ENCODE measurements around the gene HSPA4L. TPM values are rescaled to one million over a fixed set of nuclear protein-coding genes. Genes with fewer than 3 reads are reported as not detected.

The HSPA4L gene
- total and polyA plus RNA-seq, 2 experiments from 2014 or later: 3.5 to 4.2 TPM

DNA sequence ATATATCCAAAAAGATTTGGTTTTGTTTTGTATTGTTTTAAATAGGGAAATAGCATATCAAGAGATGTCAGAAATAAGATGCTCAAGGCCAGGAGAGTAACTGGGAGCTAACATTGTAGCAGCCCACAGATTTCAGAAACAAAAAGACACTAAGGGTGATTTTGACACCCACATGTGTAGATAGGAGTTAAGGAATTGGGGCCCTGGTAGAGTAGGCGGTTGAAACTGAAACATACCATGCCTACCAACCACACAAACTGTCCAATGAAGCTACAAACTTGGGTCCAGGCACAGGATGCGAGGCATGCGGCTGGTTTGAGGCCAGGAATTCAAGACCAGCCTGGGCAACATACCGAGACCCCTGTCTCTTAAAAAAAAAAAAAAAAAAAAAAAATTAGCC, 6.3 kb upstream of the HSPA4L start:
- no peak overlapping the region for H3K4me3 ChIP-seq
- H3K79me2 ChIP-seq (replicated peaks; ENCODE audit: insufficient read depth): no peaks in the 10 kb centered on the region
- 0 out of 2 replicates have a peak, but pooled peaks cover under 1% of the 10 kb centered on the region for H3F3A ChIP-seq (replicated peaks; ENCODE audit: low read depth)
- TF ChIP-seq STAT1 (IDR thresholded peaks at IDR 0.05; ENCODE audit: unreplicated experiment) (no peak), EZH2phosphoT487 (IDR thresholded peaks at IDR 0.05; ENCODE audit: unreplicated experiment) (no peak), JUNB (IDR thresholded peaks at IDR 0.05; ENCODE audit: unreplicated experiment) (no peak), ZNF114 (CRISPR knock-in tag; IDR thresholded peaks at IDR 0.05) (no peak), CREB1 (CRISPR knock-in tag; IDR thresholded peaks at IDR 0.05; ENCODE audit: low read depth) (no peak), EZH2 (IDR thresholded peaks at IDR 0.05; ENCODE audit: low read depth, unreplicated experiment) (no peak), NANOG (IDR thresholded peaks at IDR 0.05; ENCODE audit: borderline replicate concordance) (no peak), POLR2AphosphoS5 (IDR thresholded peaks at IDR 0.05; ENCODE audit: low read depth) (no peak)
- TF ChIP-seq, protein P1, sequence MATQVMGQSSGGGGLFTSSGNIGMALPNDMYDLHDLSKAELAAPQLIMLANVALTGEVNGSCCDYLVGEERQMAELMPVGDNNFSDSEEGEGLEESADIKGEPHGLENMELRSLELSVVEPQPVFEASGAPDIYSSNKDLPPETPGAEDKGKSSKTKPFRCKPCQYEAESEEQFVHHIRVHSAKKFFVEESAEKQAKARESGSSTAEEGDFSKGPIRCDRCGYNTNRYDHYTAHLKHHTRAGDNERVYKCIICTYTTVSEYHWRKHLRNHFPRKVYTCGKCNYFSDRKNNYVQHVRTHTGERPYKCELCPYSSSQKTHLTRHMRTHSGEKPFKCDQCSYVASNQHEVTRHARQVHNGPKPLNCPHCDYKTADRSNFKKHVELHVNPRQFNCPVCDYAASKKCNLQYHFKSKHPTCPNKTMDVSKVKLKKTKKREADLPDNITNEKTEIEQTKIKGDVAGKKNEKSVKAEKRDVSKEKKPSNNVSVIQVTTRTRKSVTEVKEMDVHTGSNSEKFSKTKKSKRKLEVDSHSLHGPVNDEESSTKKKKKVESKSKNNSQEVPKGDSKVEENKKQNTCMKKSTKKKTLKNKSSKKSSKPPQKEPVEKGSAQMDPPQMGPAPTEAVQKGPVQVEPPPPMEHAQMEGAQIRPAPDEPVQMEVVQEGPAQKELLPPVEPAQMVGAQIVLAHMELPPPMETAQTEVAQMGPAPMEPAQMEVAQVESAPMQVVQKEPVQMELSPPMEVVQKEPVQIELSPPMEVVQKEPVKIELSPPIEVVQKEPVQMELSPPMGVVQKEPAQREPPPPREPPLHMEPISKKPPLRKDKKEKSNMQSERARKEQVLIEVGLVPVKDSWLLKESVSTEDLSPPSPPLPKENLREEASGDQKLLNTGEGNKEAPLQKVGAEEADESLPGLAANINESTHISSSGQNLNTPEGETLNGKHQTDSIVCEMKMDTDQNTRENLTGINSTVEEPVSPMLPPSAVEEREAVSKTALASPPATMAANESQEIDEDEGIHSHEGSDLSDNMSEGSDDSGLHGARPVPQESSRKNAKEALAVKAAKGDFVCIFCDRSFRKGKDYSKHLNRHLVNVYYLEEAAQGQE (IDR thresholded peaks at IDR 0.05; ENCODE audit: unreplicated experiment): no peak
- TF ChIP-seq, protein P2, sequence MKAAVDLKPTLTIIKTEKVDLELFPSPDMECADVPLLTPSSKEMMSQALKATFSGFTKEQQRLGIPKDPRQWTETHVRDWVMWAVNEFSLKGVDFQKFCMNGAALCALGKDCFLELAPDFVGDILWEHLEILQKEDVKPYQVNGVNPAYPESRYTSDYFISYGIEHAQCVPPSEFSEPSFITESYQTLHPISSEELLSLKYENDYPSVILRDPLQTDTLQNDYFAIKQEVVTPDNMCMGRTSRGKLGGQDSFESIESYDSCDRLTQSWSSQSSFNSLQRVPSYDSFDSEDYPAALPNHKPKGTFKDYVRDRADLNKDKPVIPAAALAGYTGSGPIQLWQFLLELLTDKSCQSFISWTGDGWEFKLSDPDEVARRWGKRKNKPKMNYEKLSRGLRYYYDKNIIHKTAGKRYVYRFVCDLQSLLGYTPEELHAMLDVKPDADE (IDR thresholded peaks at IDR 0.05): no peak
- TF ChIP-seq, protein P3, sequence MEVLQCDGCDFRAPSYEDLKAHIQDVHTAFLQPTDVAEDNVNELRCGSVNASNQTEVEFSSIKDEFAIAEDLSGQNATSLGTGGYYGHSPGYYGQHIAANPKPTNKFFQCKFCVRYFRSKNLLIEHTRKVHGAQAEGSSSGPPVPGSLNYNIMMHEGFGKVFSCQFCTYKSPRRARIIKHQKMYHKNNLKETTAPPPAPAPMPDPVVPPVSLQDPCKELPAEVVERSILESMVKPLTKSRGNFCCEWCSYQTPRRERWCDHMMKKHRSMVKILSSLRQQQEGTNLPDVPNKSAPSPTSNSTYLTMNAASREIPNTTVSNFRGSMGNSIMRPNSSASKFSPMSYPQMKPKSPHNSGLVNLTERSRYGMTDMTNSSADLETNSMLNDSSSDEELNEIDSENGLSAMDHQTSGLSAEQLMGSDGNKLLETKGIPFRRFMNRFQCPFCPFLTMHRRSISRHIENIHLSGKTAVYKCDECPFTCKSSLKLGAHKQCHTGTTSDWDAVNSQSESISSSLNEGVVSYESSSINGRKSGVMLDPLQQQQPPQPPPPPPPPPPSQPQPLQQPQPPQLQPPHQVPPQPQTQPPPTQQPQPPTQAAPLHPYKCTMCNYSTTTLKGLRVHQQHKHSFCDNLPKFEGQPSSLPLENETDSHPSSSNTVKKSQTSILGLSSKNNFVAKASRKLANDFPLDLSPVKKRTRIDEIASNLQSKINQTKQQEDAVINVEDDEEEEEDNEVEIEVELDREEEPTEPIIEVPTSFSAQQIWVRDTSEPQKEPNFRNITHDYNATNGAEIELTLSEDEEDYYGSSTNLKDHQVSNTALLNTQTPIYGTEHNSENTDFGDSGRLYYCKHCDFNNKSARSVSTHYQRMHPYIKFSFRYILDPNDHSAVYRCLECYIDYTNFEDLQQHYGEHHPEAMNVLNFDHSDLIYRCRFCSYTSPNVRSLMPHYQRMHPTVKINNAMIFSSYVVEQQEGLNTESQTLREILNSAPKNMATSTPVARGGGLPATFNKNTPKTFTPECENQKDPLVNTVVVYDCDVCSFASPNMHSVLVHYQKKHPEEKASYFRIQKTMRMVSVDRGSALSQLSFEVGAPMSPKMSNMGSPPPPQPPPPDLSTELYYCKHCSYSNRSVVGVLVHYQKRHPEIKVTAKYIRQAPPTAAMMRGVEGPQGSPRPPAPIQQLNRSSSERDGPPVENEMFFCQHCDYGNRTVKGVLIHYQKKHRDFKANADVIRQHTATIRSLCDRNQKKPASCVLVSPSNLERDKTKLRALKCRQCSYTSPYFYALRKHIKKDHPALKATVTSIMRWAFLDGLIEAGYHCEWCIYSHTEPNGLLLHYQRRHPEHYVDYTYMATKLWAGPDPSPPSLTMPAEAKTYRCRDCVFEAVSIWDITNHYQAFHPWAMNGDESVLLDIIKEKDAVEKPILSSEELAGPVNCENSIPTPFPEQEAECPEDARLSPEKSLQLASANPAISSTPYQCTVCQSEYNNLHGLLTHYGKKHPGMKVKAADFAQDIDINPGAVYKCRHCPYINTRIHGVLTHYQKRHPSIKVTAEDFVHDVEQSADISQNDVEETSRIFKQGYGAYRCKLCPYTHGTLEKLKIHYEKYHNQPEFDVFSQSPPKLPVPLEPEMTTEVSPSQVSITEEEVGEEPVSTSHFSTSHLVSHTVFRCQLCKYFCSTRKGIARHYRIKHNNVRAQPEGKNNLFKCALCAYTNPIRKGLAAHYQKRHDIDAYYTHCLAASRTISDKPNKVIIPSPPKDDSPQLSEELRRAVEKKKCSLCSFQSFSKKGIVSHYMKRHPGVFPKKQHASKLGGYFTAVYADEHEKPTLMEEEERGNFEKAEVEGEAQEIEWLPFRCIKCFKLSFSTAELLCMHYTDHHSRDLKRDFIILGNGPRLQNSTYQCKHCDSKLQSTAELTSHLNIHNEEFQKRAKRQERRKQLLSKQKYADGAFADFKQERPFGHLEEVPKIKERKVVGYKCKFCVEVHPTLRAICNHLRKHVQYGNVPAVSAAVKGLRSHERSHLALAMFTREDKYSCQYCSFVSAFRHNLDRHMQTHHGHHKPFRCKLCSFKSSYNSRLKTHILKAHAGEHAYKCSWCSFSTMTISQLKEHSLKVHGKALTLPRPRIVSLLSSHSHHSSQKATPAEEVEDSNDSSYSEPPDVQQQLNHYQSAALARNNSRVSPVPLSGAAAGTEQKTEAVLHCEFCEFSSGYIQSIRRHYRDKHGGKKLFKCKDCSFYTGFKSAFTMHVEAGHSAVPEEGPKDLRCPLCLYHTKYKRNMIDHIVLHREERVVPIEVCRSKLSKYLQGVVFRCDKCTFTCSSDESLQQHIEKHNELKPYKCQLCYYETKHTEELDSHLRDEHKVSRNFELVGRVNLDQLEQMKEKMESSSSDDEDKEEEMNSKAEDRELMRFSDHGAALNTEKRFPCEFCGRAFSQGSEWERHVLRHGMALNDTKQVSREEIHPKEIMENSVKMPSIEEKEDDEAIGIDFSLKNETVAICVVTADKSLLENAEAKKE (CRISPR knock-in tag; IDR thresholded peaks at IDR 0.05): no peak
- TF ChIP-seq, protein P4, sequence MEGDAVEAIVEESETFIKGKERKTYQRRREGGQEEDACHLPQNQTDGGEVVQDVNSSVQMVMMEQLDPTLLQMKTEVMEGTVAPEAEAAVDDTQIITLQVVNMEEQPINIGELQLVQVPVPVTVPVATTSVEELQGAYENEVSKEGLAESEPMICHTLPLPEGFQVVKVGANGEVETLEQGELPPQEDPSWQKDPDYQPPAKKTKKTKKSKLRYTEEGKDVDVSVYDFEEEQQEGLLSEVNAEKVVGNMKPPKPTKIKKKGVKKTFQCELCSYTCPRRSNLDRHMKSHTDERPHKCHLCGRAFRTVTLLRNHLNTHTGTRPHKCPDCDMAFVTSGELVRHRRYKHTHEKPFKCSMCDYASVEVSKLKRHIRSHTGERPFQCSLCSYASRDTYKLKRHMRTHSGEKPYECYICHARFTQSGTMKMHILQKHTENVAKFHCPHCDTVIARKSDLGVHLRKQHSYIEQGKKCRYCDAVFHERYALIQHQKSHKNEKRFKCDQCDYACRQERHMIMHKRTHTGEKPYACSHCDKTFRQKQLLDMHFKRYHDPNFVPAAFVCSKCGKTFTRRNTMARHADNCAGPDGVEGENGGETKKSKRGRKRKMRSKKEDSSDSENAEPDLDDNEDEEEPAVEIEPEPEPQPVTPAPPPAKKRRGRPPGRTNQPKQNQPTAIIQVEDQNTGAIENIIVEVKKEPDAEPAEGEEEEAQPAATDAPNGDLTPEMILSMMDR (conservative IDR thresholded peaks at IDR 0.05; ENCODE audit: low read depth in 2 of 2): no peak
- DNase-seq (ENCODE audit: low spot score) (no peak), ATAC-seq (no peak)
- H3K27me3 ChIP-seq (ENCODE audit: insufficient read depth): peaks cover 15% of the 10 kb centered on the region
- 0 out of 2 replicates have a peak overlapping the region, but pooled peaks have one; percentile 43 for H2AFZ ChIP-seq
- peaks cover 4% of the 10 kb centered on the region for H3K27me3 Mint-ChIP-seq (ENCODE audit: insufficient read depth, low read depth, poor library complexity)
- no peak overlapping the region for H3K4me2 ChIP-seq
- no peak overlapping the region for H3K4me3 Mint-ChIP-seq
- no peak overlapping the region for H3K27ac Mint-ChIP-seq
- peaks cover under 1% of the 10 kb centered on the region; the same call in 1 of the 3 replicates for H3K9me3 Mint-ChIP-seq
- no peaks in the 10 kb centered on the region for H3K9me2 ChIP-seq (ENCODE audit: insufficient read depth)
- H3K36me3 Mint-ChIP-seq (ENCODE audit: low read depth): peaks cover under 1% of the 10 kb centered on the region; the same call in 1 of the 3 replicates
- no peaks in the 10 kb centered on the region for H4K20me1 ChIP-seq (replicated peaks; ENCODE audit: insufficient read depth)
- H3K4me1 ChIP-seq (ENCODE audit: insufficient read depth): no peaks in the 10 kb centered on the region
- no peaks in the 10 kb centered on the region for H3K36me3 ChIP-seq (ENCODE audit: insufficient read depth)
- peaks cover 9% of the 10 kb centered on the region; the same call in 2 of the 3 replicates for H3K4me1 Mint-ChIP-seq
- H3K27ac ChIP-seq (ENCODE audit: low read depth): no peak overlapping the region

Measured in GM23338 (cell line).